Stimulated activated CD4-positive, alpha-beta T cell treated with anti-CD3 and anti-CD28 coated beads, Interleukin-4, amount 100 ng/mL, for 48 hours (primary cell): ENCODE data around the gene SEMA3F.
A peak's percentile ranks its signal among the peaks of the same experiment; 100 is the strongest.
"Not testable (repeated sequence)": the region's sequence is repeated elsewhere in the genome, so short reads cannot be mapped to it uniquely, and the experiment has no call there.

Experiments
- DNase-seq, 2 donors: peaks; one replicate each; pipeline ENCODE4 v3.0.0-alpha.2; 2020; ENCODE audit warnings: low read depth in 2 of 2

The SEMA3F gene

GRCh38 chr3:50211930-50212329 is 56.8 kb downstream of the SEMA3F start:
- DNase-seq = peak in 1 of 2 donors; percentile 26

- DNase-seq = no peak
Observed at GRCh38 chr3:50212502-50212901, 57.4 kb downstream of the SEMA3F start.

- DNase-seq = no peak
Observed at GRCh38 chr3:50212971-50213370, 57.8 kb downstream of the SEMA3F start.

GRCh38 chr3:50213373-50213772 is 58.2 kb downstream of the SEMA3F start:
- DNase-seq = no peak

GRCh38 chr3:50214824-50215223 is 59.7 kb downstream of the SEMA3F start:
- DNase-seq = no peak

- no peak for DNase-seq
Observed at GRCh38 chr3:50215529-50215928, 60.4 kb downstream of the SEMA3F start.

- DNase-seq = no peak
Observed at GRCh38 chr3:50217681-50218080, 62.6 kb downstream of the SEMA3F start.

GRCh38 chr3:50218448-50218847 is 63.3 kb downstream of the SEMA3F start:
- no peak for DNase-seq

- DNase-seq = no peak
Observed at GRCh38 chr3:50219285-50219684, 64.2 kb downstream of the SEMA3F start.

GRCh38 chr3:50220109-50220508 is 65.0 kb downstream of the SEMA3F start:
- DNase-seq = no peak

- DNase-seq = no peak
Observed at GRCh38 chr3:50221051-50221410, 65.9 kb downstream of the SEMA3F start.

- DNase-seq = no peak
Observed at GRCh38 chr3:50221411-50222168, 66.5 kb downstream of the SEMA3F start.

GRCh38 chr3:50222169-50222528 is 67.0 kb downstream of the SEMA3F start:
- no peak for DNase-seq

- no peak for DNase-seq
Observed at GRCh38 chr3:50224639-50225038, 69.5 kb downstream of the SEMA3F start.

- DNase-seq = peak in 1 of 2 donors; percentile 34
Observed at GRCh38 chr3:50226888-50227389, 71.8 kb downstream of the SEMA3F start.

- DNase-seq = peak; percentile 82 to 88
Observed at GRCh38 chr3:50227390-50228183, 72.5 kb downstream of the SEMA3F start.

- not testable (repeated sequence) for DNase-seq
Observed at GRCh38 chr3:50228184-50228763, 73.2 kb downstream of the SEMA3F start.

GRCh38 chr3:50229490-50229889 is 74.4 kb downstream of the SEMA3F start:
- DNase-seq = no peak

GRCh38 chr3:50230104-50230793 is 75.1 kb downstream of the SEMA3F start:
- DNase-seq = no peak

GRCh38 chr3:50230794-50231125 is 75.6 kb downstream of the SEMA3F start:
- no peak for DNase-seq

- DNase-seq = no peak
Observed at GRCh38 chr3:50231581-50231980, 76.5 kb downstream of the SEMA3F start.

GRCh38 chr3:50232303-50232702 is 77.2 kb downstream of the SEMA3F start:
- no peak for DNase-seq
